GM15510 (cell line): Measurements from ENCODE around the gene FIBP.

Experiments
- POLR2A ChIP-seq: IDR thresholded peaks from 3 replicates; pipeline ENCODE4 v1.6.1; 2011; ENCODE audit warnings: borderline replicate concordance; ENCODE audit not compliant: insufficient read length; ENCODE audit errors: extremely low read depth

The FIBP gene

DNA sequence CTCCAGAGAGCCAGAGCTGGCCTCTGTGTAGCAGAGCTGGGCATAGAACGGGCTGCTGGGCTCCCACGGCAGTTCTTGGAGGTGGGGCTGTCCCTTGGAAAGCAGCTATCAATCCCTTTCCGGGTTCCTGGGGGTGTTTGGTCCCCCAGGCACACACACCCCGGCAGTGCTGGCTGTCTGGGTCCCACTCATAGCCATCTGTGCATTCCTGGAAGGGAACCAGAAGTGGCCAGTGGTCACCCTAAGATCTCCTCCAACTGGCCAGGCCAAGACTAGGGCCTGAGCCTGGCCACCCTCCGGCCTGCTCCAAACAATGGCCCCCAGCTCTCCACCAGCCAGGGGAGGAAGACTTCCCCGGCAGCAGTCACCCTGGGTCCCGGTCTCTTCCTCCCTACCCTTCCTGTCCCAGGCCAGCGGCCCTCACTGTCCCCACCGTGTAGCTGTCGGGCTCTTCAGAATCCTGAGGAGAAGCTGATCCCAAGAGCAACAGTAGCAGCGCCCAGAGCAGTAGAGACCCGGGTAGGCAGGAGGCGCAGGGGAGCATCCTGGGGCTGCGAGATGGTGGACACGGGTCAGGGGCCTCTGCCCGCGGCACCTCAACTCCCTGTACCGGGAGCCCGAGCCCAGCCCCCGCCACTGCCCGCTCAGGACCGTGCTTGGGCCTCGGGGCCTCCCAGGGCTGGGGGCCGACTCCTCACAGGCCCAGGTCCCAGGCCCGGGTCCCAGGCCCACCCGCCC lies 16.3 kb downstream of the FIBP start:
- no peak for TF ChIP-seq POLR2A

DNA sequence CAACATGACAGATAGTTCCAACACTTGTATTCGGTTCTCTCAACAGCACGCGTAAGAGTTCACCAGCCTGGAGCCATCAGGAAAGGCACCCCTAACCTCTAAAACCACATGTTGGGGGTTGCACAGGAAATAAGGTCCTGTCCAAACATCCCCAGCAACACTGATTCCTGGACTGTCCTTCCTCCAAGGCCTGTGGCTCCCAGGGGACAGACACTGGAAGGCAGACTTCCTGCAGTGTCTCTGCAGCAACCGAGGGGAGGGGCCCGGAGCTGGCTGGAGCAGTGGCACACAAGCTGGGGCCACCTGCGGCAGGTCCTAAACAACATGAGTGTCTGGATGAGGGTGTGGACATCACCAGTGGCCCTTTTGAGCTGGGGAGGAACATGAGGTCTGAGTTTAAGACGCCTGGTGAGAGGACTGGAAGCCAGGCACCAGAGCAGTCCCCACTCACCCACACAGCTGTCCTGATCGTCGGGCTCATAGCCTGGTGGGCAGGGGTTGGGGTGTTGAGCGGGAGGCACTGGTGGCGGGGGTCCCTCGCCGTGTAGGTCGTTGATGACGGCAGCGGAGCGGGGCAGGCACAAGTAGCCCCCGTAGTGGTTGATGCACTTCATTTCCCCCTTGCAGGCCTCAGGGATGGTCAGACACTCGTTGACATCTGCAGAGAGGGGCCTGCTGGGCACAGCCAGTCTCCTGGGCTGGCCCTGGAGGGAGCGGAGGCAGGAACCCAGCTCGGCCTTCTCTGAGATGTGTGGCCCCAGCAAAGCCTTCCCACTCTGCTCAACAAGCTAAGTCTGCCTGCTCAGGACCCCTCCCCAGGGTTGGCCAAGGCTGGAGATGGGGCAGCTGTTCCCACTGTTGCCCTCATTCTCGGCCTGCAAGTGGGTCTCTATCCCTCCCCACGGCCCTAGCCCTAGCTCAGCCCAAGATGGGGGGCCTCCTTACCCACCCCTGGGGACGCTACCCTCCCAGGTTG lies 17.3 kb downstream of the FIBP start:
- TF ChIP-seq POLR2A, result no peak

DNA sequence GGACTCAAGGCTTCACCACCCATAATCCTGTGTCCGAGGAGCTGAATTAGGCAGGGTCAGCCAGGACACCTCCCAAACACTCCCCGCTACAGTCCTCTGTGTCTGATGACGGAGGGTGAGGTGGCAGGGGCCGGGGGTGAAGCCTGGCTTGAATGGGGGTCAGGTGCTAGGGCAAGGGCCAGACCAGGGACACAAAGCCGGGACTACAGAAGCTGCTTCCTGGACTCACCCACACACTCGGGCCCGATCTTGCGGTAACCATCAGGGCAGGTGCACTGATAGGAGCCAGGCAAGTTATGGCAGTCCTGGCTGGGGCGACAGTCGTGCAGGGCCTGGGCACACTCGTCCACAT lies 18.0 kb downstream of the FIBP start:
- TF ChIP-seq POLR2A, result no peak

DNA sequence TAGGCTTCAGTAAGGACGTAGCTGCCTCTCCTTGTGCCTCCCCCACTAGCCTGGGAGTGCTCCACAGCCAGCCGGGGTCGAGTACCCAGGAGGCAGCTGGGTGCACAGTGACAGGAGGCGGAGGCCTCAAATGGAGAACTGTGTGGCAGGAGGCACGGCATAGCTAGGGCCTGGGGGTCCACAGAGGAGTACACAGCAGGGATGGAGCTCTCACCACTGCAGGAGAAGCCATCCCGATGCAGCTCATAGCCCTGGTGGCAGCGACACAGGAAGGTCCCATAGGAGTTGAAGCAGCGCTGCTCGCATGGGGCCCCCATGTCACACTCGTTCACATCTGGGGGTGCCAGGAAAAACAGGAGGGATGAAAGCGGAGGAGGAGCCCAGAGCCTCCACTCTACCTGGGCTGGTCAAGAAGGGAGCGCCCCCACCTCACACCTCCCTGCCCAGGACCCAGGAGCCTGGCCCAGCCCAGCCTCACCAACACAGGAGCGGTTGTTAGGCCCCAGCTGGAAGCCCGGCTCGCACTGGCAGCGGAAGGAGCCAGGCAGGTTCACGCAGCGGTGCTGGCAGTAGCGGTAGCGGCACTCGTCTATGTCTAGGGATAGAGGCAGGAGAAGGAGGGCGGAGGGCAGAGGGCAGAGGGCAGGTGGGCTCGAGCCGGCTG lies 18.5 kb downstream of the FIBP start:
- TF ChIP-seq POLR2A, result no peak

DNA sequence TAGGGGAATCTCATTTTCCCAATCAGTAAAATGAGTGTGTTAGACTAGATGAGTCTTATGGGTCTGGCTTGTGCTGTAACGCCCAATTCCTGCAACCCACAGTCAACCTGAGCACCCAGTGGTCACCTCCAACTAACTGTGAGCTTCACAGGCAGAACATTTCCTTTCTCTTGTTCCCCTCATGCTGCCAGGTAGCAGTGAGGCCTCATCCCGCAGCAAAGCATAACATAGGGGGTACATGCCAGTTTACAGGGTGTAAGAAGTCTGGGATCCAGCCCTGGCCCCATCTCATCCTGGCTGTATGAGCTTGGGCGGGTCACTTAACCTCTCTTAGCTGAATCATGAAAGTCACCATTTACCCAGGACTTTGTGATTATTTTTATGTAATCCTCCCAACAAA lies 19.4 kb downstream of the FIBP start:
- no peak for TF ChIP-seq POLR2A

DNA sequence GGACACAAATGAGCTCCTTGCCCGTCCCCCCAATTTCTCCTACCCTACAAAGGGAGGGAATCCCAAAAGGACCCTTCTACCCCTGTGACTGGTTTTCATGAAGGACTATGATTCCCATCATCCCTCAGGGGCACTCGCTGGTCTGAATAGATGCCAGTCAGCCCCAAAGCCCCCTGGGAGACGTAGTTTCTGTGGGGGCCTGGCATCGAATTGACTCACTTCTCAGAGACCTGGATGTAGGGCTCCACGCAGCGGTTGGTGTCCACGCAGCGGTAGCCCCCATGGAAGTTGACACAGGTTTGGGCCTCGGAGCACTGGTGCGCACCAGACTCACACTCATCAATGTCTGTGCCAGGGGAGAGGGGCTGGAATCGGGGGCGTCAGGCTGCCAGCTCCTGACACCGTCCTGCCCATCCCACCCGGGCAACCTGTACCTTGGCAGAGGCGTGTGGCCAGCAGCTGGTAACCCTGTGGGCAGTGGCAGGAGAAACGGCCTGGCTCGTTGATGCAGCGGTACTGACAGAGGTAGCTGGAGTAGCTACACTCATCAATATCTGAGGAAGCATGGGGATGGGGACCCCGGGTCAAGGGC lies 20.1 kb downstream of the FIBP start:
- no peak for TF ChIP-seq POLR2A

DNA sequence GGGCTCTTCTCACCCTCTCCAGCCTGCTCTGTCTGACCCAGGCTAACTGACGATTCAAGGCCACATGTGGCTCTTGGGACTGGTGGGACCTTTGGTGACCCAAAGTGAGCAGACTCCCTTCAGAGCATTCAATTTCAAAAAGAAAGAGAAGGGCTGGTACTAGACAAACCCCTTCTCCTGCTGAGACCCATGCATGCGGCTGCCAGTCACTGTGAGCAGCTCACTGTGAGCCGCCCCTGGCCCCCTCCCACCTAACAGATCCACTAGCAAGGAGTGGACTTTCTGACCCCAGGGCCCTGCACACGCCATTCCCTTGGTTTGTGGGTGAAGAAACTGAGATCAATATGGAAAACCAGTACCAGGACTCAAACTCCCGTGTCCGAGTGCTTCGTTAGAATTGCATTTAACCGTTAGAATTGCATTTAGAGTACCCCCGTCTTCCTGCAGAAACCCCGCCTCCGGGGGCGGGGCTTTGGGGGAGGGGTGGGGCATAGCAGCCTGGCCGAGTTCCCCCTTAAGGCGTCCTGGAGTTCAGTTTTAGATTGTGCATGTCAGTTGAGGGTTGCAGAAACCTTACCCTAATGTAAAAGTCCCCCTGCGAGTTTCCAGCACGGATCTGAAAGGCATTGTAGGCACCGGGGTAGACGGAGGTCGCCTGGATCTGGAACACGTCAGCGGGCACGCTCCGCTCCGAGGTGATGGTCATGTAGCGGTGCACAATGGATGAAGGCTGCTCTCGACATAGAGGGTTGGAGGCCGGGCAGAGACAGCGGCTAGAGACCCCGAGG lies 20.8 kb downstream of the FIBP start:
- no peak for TF ChIP-seq POLR2A

DNA sequence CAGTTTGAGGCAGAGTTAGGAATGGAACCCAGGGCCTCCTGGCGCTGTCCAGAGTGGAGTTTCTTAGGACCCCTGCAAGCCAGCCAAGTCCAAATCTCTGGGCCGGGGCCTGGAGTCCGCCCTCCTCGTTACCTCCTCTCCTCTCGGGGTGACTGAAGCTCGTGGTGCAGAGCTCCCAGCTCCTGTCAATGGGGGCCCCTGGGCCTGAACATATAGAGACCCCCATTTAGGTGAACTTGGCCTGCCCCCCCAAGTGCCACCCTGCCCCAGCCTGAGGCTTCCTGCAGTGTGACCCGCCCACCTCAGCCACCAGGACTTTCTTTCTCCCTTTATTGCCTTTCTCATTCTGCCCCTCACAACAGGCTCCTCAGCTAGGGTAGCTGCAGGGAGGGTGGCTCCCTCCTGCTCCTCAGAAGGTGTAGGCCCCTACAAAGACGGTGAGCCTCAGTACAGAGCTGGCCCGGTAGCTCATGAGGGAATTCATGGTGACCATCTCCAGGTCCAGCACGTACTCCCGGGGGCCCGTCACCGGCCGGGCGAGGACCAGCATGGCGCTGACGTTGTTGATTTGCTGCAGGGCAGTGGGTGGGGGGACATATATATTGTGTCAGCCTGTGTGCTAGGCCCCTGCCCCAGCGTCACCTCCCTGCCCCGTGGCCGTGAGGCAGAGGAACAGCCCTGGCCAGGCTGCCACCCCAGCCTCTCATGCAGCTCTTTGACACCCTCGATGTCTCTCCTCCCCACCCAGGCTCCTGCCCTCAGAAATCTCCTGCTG lies 21.6 kb downstream of the FIBP start:
- no peak for TF ChIP-seq POLR2A

DNA sequence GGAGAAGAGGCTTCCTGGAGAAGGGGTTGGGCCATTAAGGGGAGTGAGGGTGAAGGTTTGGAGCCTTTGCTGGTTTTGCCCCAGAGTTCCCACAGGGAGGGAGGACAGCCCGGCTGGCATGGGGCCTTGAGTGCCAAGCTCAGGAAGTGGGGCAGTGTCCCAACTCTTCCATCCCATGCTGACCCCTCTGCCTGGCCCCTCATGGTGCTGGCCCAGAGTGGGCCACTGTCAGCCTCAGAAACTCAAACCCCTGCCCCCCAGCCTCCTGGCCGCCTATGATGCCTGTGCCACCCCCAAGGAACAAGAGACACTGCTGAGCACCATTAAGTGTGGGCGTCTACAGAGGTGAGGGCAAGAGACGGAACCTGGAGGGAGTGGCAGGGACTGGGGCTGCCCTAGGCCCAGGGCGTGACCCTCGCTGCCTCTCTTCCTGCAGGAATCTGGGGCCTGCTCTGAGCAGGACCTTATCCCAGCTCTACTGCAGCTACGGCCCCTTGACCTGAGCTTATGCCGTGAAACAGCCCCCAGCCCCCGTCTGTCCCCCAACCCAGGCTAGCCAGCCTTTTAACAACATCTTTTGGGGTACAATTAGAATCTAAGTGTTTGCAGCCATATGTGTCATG lies 22.6 kb downstream of the FIBP start:
- no peak for TF ChIP-seq POLR2A

DNA sequence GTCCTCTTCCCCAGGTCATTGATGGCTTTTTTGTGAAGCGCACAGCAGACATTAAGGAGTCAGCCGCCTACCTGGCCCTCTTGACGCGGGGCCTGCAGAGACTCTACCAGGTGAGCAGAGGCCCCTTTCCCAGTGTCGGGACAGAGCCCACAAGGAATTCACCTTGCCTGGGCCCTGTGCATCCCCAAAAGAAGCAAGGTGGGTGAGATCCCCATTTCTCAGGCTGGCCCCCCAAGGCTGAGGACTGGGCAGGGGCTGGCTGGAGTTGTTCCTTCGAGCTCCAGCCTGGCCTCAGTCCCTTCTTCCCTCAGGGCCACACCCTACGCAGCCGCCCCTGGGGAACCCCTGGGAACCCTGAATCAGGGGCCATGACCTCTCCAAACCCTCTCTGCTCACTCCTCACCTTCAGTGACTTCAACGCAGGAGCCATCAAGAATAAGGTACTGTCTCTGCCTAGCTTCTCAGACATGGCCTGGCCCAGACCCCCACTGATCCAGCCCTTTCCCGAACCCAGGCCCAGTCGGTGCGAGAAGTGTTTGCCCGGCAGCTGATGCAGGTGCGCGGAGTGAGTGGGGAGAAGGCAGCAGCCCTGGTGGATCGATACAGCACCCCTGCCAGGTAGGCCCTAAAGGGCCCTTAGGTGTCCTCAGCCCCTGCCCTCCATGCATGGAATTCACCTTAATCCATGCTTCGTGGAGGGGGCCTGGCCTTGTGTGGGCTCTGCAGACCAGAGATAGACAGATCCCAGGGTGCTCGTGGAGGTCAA lies 23.4 kb downstream of the FIBP start:
- no peak for TF ChIP-seq POLR2A

DNA sequence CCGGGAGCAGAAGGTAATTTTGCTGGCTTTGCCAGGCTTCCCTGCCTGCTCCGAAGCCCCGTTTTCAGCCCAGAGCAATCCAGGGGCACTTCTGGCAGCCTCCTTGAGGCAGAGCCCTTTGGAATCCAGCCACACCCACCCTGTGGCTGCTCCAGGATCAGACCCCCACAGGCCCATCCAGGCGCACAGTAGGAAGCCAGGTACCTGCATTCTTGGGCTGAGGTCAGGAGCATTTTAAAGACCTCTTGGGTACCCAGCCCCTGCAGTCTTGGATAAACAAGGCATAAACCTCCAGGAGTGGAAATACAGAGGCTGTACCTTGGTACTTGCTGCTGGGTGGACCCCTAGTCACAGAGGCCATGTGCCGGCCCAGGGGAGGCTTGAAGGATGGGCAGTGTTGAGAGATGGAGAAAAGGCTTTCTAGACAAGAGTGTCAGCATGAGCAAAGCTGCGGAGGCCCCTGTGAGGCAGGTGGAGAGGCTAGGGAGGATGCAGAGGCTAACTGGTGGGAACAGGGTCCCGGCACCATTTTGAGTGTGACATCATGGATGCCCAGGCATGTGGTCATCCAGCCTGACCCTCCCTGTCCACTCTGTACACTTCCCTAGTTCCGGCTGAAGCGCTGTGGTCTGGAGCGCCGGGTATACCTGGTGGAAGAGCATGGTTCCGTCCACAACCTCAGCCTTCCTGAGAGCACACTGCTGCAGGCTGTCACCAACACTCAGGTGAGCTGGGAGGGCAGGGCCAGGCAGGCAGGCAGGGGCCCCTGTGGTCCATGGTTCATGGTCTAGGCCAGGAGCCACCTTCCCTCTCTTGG lies 24.2 kb downstream of the FIBP start:
- TF ChIP-seq POLR2A, result no peak
